SK-N-SH treated with all-trans-retinoic acid at 6 μM for 48 hours (cell line): ENCODE data around the gene KLHDC8B.

Experiments used
- ARNTL ChIP-seq: fragments of 450-650 bp; formaldehyde crosslinking; IDR thresholded peaks from 2 replicates; pipeline ENCODE4 v1.5.0; 2020; ENCODE audit warnings: low read depth, mild to moderate bottlenecking, moderate library complexity, borderline replicate concordance
- CREB5 ChIP-seq: fragments of 250-450 bp; sonication (Bioruptor Pico); IDR thresholded peaks from 2 replicates; pipeline ENCODE4 v1.5.1; 2020; ENCODE audit warnings: low read depth, mild to moderate bottlenecking, moderate library complexity
- CSDC2 ChIP-seq: fragments of 250-450 bp; sonication (Bioruptor Pico); IDR thresholded peaks from 2 replicates; pipeline ENCODE4 v1.5.0; 2020; ENCODE audit warnings: mild to moderate bottlenecking, moderate library complexity
- GLIS3 ChIP-seq: fragments of 250-450 bp; sonication (Bioruptor Pico); IDR thresholded peaks from 2 replicates; pipeline ENCODE4 v1.5.0; 2020; ENCODE audit warnings: mild to moderate bottlenecking, moderate library complexity
- POU6F1 ChIP-seq: fragments of 250-450 bp; sonication (Bioruptor Pico); IDR thresholded peaks from 2 replicates; pipeline ENCODE4 v1.8.0; 2021; ENCODE audit warnings: low read depth, mild to moderate bottlenecking, moderate library complexity, borderline replicate concordance
- PPARA ChIP-seq: fragments of 250-450 bp; sonication (Bioruptor Pico); IDR thresholded peaks from 2 replicates; pipeline ENCODE4 v1.5.0; 2020; ENCODE audit warnings: mild to moderate bottlenecking, borderline replicate concordance
- RARB ChIP-seq: fragments of 250-450 bp; sonication (Bioruptor Pico); IDR thresholded peaks from 2 replicates; pipeline ENCODE4 v1.8.0; 2021; ENCODE audit warnings: mild to moderate bottlenecking, moderate library complexity
- TCF4 ChIP-seq: fragments of 250-450 bp; sonication (Bioruptor Pico); IDR thresholded peaks from 2 replicates; pipeline ENCODE4 v1.8.0; 2021; ENCODE audit warnings: mild to moderate bottlenecking, moderate library complexity, borderline replicate concordance
- TOX ChIP-seq: fragments of 250-450 bp; sonication (Bioruptor Pico); IDR thresholded peaks from 2 replicates; pipeline ENCODE4 v1.8.0; 2021; ENCODE audit warnings: mild to moderate bottlenecking, moderate library complexity, borderline replicate concordance
- ZC3H10 ChIP-seq: fragments of 250-450 bp; sonication (Bioruptor Pico); IDR thresholded peaks from 2 replicates; pipeline ENCODE4 v1.5.1; 2021; ENCODE audit warnings: mild to moderate bottlenecking, moderate library complexity
- ZFP3 ChIP-seq: fragments of 250-450 bp; sonication (Bioruptor Pico); IDR thresholded peaks from 2 replicates; pipeline ENCODE4 v1.5.0; 2020; ENCODE audit warnings: mild to moderate bottlenecking, moderate library complexity
- ZFP30 ChIP-seq: fragments of 450-650 bp; formaldehyde crosslinking; IDR thresholded peaks from 2 replicates; pipeline ENCODE4 v1.5.0; 2022; ENCODE audit warnings: mild to moderate bottlenecking, moderate library complexity
- ZNF70 ChIP-seq: fragments of 450-650 bp; formaldehyde crosslinking; IDR thresholded peaks from 2 replicates; pipeline ENCODE4 v1.5.0; 2020; ENCODE audit warnings: mild to moderate bottlenecking, moderate library complexity

- TF ChIP-seq TOX (CRISPR knock-in tag) (no peak), CREB5 (CRISPR knock-in tag) (no peak), ZNF70 (CRISPR knock-in tag) (no peak), ZFP3 (no peak), POU6F1 (CRISPR knock-in tag) (no peak), ZFP30 (CRISPR knock-in tag) (no peak), ZC3H10 (CRISPR knock-in tag) (no peak), ARNTL (no peak), CSDC2 (CRISPR knock-in tag) (no peak), GLIS3 (CRISPR knock-in tag) (no peak), TCF4 (no peak), RARB (CRISPR knock-in tag) (no peak), PPARA (CRISPR knock-in tag) (no peak)
These were observed 12.5 kb downstream of the KLHDC8B start for GRCh38 chr3:49183873-49184272.
